HCT116 (cell line): ENCODE data around the gene CORO7. TPM values are rescaled to one million over a fixed set of nuclear protein-coding genes. Genes with fewer than 3 reads are reported as not detected.

Source experiments
- ATAC-seq: fragments of 200-7000 bp; cut with Tn5 transposase; 2 replicates; pipeline ENCODE4 v1.9.1; 2020; ENCODE audit warnings: mild to moderate bottlenecking, moderate library complexity
- BruUV-seq: library from RNA; stranded (reverse); fragments of 400-500 nt; replicated peaks from 2 replicates; lab custom pipeline; 2021; lab: Mats Ljungman, UMichigan
- CTCF ChIA-PET: fragments of 300-600 bp; sonication (Branson Sonifier 250); formaldehyde crosslinking; loops from one replicate; lab custom pipeline; 2021; ENCODE audit warnings: antibody characterized with exemption; lab: Charles Lee
- POLR2A ChIA-PET: fragments of 300-600, 350-600 bp; sonication (Branson Sonifier 250); formaldehyde crosslinking; loops from one replicate; lab custom pipeline; 2021; ENCODE audit warnings: antibody characterized with exemption; lab: Charles Lee
- RAD21 ChIA-PET, 2 experiments: fragments of 300-600 bp; sonication (Branson Sonifier 250); formaldehyde crosslinking; loops; one replicate each; lab custom pipeline; 2023; ENCODE audit warnings: low total read pairs in 2 of 2; ENCODE audit not compliant: uncharacterized antibody in 2 of 2, unreplicated experiment in 2 of 2, low non-redundant PET in 1 of 2; lab: Charles Lee
- DNase-seq: peaks from one replicate; pipeline ENCODE4 v3.0.0-alpha.2; 2010; ENCODE audit warnings: low read depth, low spot score
- H2AFZ ChIP-seq: fragments of 200-600 bp; shearing (Covaris generic), sonication (generic); 2 replicates; pipeline ENCODE4 v1.6.1; 2017; ENCODE audit warnings: low read depth, mixed run types, mixed read lengths, antibody characterized with exemption, low read length; ENCODE audit not compliant: poor library complexity, severe bottlenecking
- H3K27ac ChIP-seq: 2 replicates; pipeline ENCODE4 v1.5.1; 2012; ENCODE audit warnings: low read depth, low read length
- H3K27me3 ChIP-seq: fragments of 200-600 bp; sonication (generic); 2 replicates; pipeline ENCODE4 v1.6.1; 2016; ENCODE audit warnings: mixed run types, low read length, mixed read lengths; ENCODE audit not compliant: insufficient read depth
- H3K36me3 ChIP-seq, 2 experiments: fragments of 200-500 bp in 1 of 2; fragments of 200-600 bp in 1 of 2; sonication (Bioruptor generic) in 1 of 2; sonication (generic) in 1 of 2; 2 replicates each; pipeline versions ENCODE4 v1.5.1 to v1.6.1; 2014 to 2016; ENCODE audit warnings: low read length in 2 of 2, inconsistent platforms in 1 of 2, mixed read lengths in 1 of 2, mixed run types in 1 of 2; ENCODE audit not compliant: insufficient read depth in 2 of 2, control insufficient read depth in 1 of 2
- H3K4me1 ChIP-seq, 2 experiments: fragments of 200-600 bp in 1 of 2; sonication (generic) in 1 of 2; 2 replicates each; pipeline versions ENCODE4 v1.5.1 to v1.6.1; 2012 to 2017; ENCODE audit warnings: low read length in 2 of 2, inconsistent platforms in 1 of 2, mild to moderate bottlenecking in 1 of 2, mixed read lengths in 1 of 2, mixed run types in 1 of 2, moderate library complexity in 1 of 2; ENCODE audit not compliant: insufficient read depth in 2 of 2, control insufficient read depth in 1 of 2
- H3K4me2 ChIP-seq: fragments of 200-600 bp; sonication (generic); 2 replicates; pipeline ENCODE4 v1.6.1; 2017; ENCODE audit warnings: mixed run types, low read length, mixed read lengths
- H3K4me3 ChIP-seq, 2 experiments: fragments of 200-600 bp in 1 of 2; sonication (generic) in 1 of 2; replicated peaks in 1 of 2; 2 replicates each; pipeline ENCODE4 v1.5.1; 2011 to 2016; ENCODE audit warnings: low read length in 2 of 2, control low read depth in 1 of 2, low read depth in 1 of 2, mild to moderate bottlenecking in 1 of 2, mixed read lengths in 1 of 2, mixed run types in 1 of 2
- H3K79me2 ChIP-seq: fragments of 200-600 bp; sonication (generic); 2 replicates; pipeline ENCODE4 v1.6.1; 2017; ENCODE audit warnings: mild to moderate bottlenecking, mixed run types, low read length, moderate library complexity, mixed read lengths; ENCODE audit not compliant: insufficient read depth
- H3K9ac ChIP-seq: fragments of 200-600 bp; sonication (generic); 2 replicates; pipeline ENCODE4 v1.6.1; 2016; ENCODE audit warnings: low read length, mixed read lengths
- H3K9me2 ChIP-seq: fragments of 200-600 bp; sonication (generic), shearing (Covaris generic); 2 replicates; pipeline ENCODE4 v1.6.1; 2017; ENCODE audit warnings: mixed run types, mild to moderate bottlenecking, moderate library complexity; ENCODE audit not compliant: insufficient read depth
- H3K9me3 ChIP-seq, 2 experiments: fragments of 200-500 bp in 1 of 2; fragments of 200-600 bp in 1 of 2; sonication (Bioruptor generic) in 1 of 2; sonication (generic) in 1 of 2; 2 replicates each; pipeline ENCODE4 v1.6.1; 2014 to 2017; ENCODE audit warnings: low read length in 2 of 2, mixed read lengths in 2 of 2, inconsistent platforms in 1 of 2, low read depth in 1 of 2, mild to moderate bottlenecking in 1 of 2, mixed run types in 1 of 2, moderate library complexity in 1 of 2; ENCODE audit not compliant: control insufficient read depth in 1 of 2, insufficient read depth in 1 of 2
- H4K20me1 ChIP-seq: fragments of 200-600 bp; sonication (generic), shearing (Covaris generic); 2 replicates; pipeline ENCODE4 v1.6.1; 2017; ENCODE audit warnings: mixed run types, mild to moderate bottlenecking, moderate library complexity; ENCODE audit not compliant: insufficient read depth
- CBX3 ChIP-seq: IDR thresholded peaks from 2 replicates; pipeline ENCODE4 v1.6.1; 2012; ENCODE audit warnings: low read depth
- CEBPB ChIP-seq: IDR thresholded peaks from 2 replicates; pipeline ENCODE4 v1.6.1; 2012; ENCODE audit warnings: low read depth
- EZH2phosphoT487 ChIP-seq: fragments of 200-600 bp; IDR thresholded peaks from 2 replicates; pipeline ENCODE4 v1.6.1; 2018; ENCODE audit warnings: antibody characterized with exemption, borderline replicate concordance
- FOSL1 ChIP-seq: IDR thresholded peaks from 2 replicates; pipeline ENCODE4 v1.6.1; 2012; ENCODE audit warnings: low read depth
- POLR2A ChIP-seq: IDR thresholded peaks from 2 replicates; pipeline ENCODE4 v1.7.0; 2011; ENCODE audit warnings: borderline replicate concordance; ENCODE audit not compliant: insufficient read depth, insufficient read length; ENCODE audit errors: extremely low read depth
- POLR2AphosphoS5 ChIP-seq: IDR thresholded peaks from 2 replicates; pipeline ENCODE4 v1.6.1; 2011; ENCODE audit warnings: mild to moderate bottlenecking, low read depth, low read length, moderate library complexity
- RAD21 ChIP-seq: IDR thresholded peaks from 2 replicates; pipeline ENCODE4 v1.6.1; 2012; ENCODE audit warnings: low read depth, mild to moderate bottlenecking
- SIN3A ChIP-seq: IDR thresholded peaks from 2 replicates; pipeline ENCODE4 v1.6.1; 2012; ENCODE audit warnings: low read depth
- SP1 ChIP-seq: IDR thresholded peaks from 2 replicates; pipeline ENCODE4 v1.6.1; 2012; ENCODE audit warnings: low read depth
- SRF ChIP-seq: IDR thresholded peaks from 2 replicates; pipeline ENCODE4 v1.6.1; 2012; ENCODE audit warnings: low read depth
- TCF7L2 ChIP-seq: IDR thresholded peaks from 2 replicates; pipeline ENCODE4 v1.7.0; 2011; ENCODE audit warnings: borderline replicate concordance, inconsistent platforms; ENCODE audit not compliant: insufficient read depth, insufficient read length; ENCODE audit errors: extremely low read depth
- YY1 ChIP-seq: IDR thresholded peaks from 2 replicates; pipeline ENCODE4 v1.6.1; 2011; ENCODE audit warnings: low read length, low read depth, moderate library complexity, mild to moderate bottlenecking; ENCODE audit not compliant: insufficient replicate concordance; ENCODE audit errors: extremely low read depth
- ZFX ChIP-seq: fragments of 450-650 bp; IDR thresholded peaks from 2 replicates; pipeline ENCODE4 v1.6.1; 2017
- ZNF274 ChIP-seq: fragments of 200-500 bp; sonication (Bioruptor generic); IDR thresholded peaks from 2 replicates; pipeline ENCODE4 v1.6.1; 2014; ENCODE audit warnings: mild to moderate bottlenecking, low read depth, low read length, inconsistent platforms
- intact Hi-C: fragments of 100-400 bp; cut with micrococcal nuclease; formaldehyde crosslinking; loops from 2 replicates; pipeline ENCODE4 v1.10.0; 2022
- total RNA-seq: library from RNA; stranded (reverse); gene quantifications from one replicate; pipeline ENCODE4 v1.2.1, GENCODE V29; 2021; ENCODE audit not compliant: unreplicated experiment
- TF ChIP-seq, protein P1 (sequence below): IDR thresholded peaks from 2 replicates; pipeline ENCODE4 v1.6.1; 2012
- TF ChIP-seq, protein P2 (sequence below): IDR thresholded peaks from 2 replicates; pipeline ENCODE4 v1.6.1; 2012
- TF ChIP-seq, protein P3 (sequence below): IDR thresholded peaks from 2 replicates; pipeline ENCODE4 v1.6.1; 2011; ENCODE audit warnings: mild to moderate bottlenecking, low read length, moderate library complexity; ENCODE audit not compliant: insufficient replicate concordance; ENCODE audit errors: extremely low read depth

Gene CORO7
- total RNA-seq, 1 experiment from 2014 or later, result 21.3 TPM

DNA sequence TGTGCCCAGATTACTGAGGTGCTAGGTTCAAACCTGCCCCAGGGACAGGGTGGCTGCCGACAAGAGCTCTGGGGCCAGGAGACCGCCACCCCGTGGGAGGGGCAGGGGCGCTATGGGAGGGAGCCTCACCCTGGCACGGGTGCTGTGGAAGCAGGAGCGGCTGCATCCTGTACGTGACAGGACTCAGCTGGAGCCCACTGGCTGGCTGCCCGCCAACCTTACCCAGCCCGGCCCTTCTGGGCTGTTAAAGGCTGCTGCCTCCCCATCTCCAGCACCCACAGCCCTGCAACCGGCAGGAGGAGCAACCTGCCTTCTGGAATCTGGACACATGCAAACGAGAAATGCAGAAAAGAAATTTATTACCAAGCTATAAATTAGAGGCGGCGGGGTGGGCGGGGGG, 76.5 kb downstream of the CORO7 start:
- no peak for ATAC-seq
- Histone ChIP-seq H4K20me1 (peaks cover 3% of the 10 kb centered on the region; the same call in 1 of the 2 replicates), H3K27ac (no peak overlapping the region; the same call in 1 of the 2 replicates), H3K9me2 (no peaks in the 10 kb centered on the region), H3K27me3 (no peaks in the 10 kb centered on the region), H3K4me3 (no peak overlapping the region), H3K9ac (no peak overlapping the region), H3K4me2 (no peak overlapping the region), H3K79me2 (peaks cover 50% of the 10 kb centered on the region), H3K9me3 (no peaks in the 10 kb centered on the region), H3K4me1 (no peaks in the 10 kb centered on the region), H2AFZ (no peak overlapping the region), H3K36me3 (peaks cover 7 to 24% of the 10 kb centered on the region in 2 experiments; a peak in 2 of 4 replicates)
- intact Hi-C loops, result no loop called here
- ChIA-PET CTCF (no interaction called here), POLR2A (no interaction called here), RAD21 (no interaction called here)
- no peak for DNase-seq
- TF ChIP-seq, protein P1, sequence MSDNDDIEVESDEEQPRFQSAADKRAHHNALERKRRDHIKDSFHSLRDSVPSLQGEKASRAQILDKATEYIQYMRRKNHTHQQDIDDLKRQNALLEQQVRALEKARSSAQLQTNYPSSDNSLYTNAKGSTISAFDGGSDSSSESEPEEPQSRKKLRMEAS, result no peak
- TF ChIP-seq ZFX (no peak), POLR2A (no peak), TCF7L2 (no peak), CBX3 (no peak), SP1 (no peak), RAD21 (no peak), FOSL1 (no peak), CEBPB (no peak), EZH2phosphoT487 (no peak), SIN3A (no peak), ZNF274 (no peak), POLR2AphosphoS5 (no peak), YY1 (no peak), SRF (no peak)
- TF ChIP-seq, protein P2, sequence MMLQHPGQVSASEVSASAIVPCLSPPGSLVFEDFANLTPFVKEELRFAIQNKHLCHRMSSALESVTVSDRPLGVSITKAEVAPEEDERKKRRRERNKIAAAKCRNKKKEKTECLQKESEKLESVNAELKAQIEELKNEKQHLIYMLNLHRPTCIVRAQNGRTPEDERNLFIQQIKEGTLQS, result no peak
- TF ChIP-seq, protein P3, sequence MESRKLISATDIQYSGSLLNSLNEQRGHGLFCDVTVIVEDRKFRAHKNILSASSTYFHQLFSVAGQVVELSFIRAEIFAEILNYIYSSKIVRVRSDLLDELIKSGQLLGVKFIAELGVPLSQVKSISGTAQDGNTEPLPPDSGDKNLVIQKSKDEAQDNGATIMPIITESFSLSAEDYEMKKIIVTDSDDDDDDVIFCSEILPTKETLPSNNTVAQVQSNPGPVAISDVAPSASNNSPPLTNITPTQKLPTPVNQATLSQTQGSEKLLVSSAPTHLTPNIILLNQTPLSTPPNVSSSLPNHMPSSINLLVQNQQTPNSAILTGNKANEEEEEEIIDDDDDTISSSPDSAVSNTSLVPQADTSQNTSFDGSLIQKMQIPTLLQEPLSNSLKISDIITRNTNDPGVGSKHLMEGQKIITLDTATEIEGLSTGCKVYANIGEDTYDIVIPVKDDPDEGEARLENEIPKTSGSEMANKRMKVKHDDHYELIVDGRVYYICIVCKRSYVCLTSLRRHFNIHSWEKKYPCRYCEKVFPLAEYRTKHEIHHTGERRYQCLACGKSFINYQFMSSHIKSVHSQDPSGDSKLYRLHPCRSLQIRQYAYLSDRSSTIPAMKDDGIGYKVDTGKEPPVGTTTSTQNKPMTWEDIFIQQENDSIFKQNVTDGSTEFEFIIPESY, result no peak
- no TSS peak for BruUV-seq
